B cell (primary cell): ENCODE data around the gene PNPT1. TPM values are rescaled to one million over a fixed set of nuclear protein-coding genes. Genes with fewer than 3 reads are reported as not detected.

Source experiments
- ATAC-seq: fragments of 200-7000 bp; cut with Tn5 transposase; one replicate; pipeline ENCODE4 v1.10.0; 2021; ENCODE audit warnings: low read depth, mild to moderate bottlenecking, moderate number of reproducible peaks, moderate library complexity
- CTCF ChIA-PET: fragments of 350-600 bp; sonication (Branson Sonifier 250); formaldehyde crosslinking; loops from one replicate; lab custom pipeline; 2021; ENCODE audit warnings: antibody characterized with exemption, inconsistent platforms; lab: Charles Lee
- POLR2A ChIA-PET: fragments of 350-600 bp; sonication (Branson Sonifier 250); formaldehyde crosslinking; loops from one replicate; lab custom pipeline; 2021; ENCODE audit warnings: antibody characterized with exemption; lab: Charles Lee
- DNase-seq: peaks from one replicate; pipeline ENCODE4 v3.0.0; 2013
- H2AFZ ChIP-seq: 2 replicates; pipeline ENCODE4 v1.6.1; 2012; ENCODE audit warnings: mild to moderate bottlenecking, low read depth, low read length; ENCODE audit not compliant: insufficient read depth, poor library complexity, severe bottlenecking
- H3K27ac ChIP-seq, 2 donors: 1 replicate in 1 of 2; 2 replicates in 1 of 2; pipeline ENCODE4 v1.5.1; 2012 to 2013; ENCODE audit warnings: low read length in 2 of 2, mild to moderate bottlenecking in 2 of 2, moderate library complexity in 1 of 2
- H3K27me3 ChIP-seq, 4 experiments: fragments of 200-600 bp in 1 of 4; sonication (generic) in 1 of 4; replicated peaks in 1 of 4; 1 replicate in 2 of 4; 2 replicates in 2 of 4; pipeline versions ENCODE4 v1.6.1 to v1.7.0; 2013 to 2016; ENCODE audit warnings: low read length in 3 of 4, mild to moderate bottlenecking in 2 of 4, mixed read lengths in 1 of 4, moderate library complexity in 1 of 4; ENCODE audit not compliant: insufficient read depth in 4 of 4, control insufficient read depth in 3 of 4; ENCODE audit errors: control extremely low read depth in 1 of 4
- H3K36me3 ChIP-seq, 2 experiments: replicated peaks in 1 of 2; 1 replicate in 1 of 2; 2 replicates in 1 of 2; pipeline versions ENCODE4 v1.6.1 to v1.7.1; 2013; ENCODE audit warnings: low read length in 1 of 2; ENCODE audit not compliant: insufficient read depth in 2 of 2, control insufficient read depth in 1 of 2; ENCODE audit errors: control extremely low read depth in 1 of 2, extremely low read depth in 1 of 2
- H3K4me1 ChIP-seq, 2 donors: fragments of 200-600 bp in 1 of 2; sonication (generic) in 1 of 2; 1 replicate in 1 of 2; 2 replicates in 1 of 2; pipeline versions ENCODE4 v1.5.1 to v1.6.1; 2013 to 2017; ENCODE audit warnings: low read length in 2 of 2; ENCODE audit not compliant: control insufficient read depth in 2 of 2, insufficient read depth in 2 of 2
- H3K4me2 ChIP-seq: replicated peaks from 2 replicates; pipeline ENCODE3; 2012; ENCODE audit warnings: mild to moderate bottlenecking, low read depth, low read length; ENCODE audit not compliant: poor library complexity, severe bottlenecking
- H3K4me3 ChIP-seq, 5 experiments: fragments of 200-600 bp in 1 of 5; sonication (generic) in 1 of 5; 1 replicate in 3 of 5; 2 replicates in 2 of 5; pipeline versions ENCODE4 v1.5.1 to v1.7.0; 2011 to 2016; ENCODE audit warnings: low read length in 4 of 5, mild to moderate bottlenecking in 4 of 5, low read depth in 2 of 5, control low read depth in 1 of 5, moderate library complexity in 1 of 5; ENCODE audit not compliant: insufficient read depth in 1 of 5; ENCODE audit errors: control extremely low read depth in 1 of 5, extremely low read depth in 1 of 5
- H3K79me2 ChIP-seq: fragments of 200-600 bp; sonication (generic); one replicate; pipeline ENCODE4 v1.6.0; 2016; ENCODE audit warnings: low read length; ENCODE audit not compliant: control insufficient read depth, insufficient read depth
- H3K9ac ChIP-seq: fragments of 200-600 bp; sonication (generic); 2 replicates; pipeline ENCODE4 v1.6.1; 2017; ENCODE audit warnings: mild to moderate bottlenecking, low read length, moderate library complexity
- H3K9me3 ChIP-seq, 3 donors: one replicate each; pipeline versions ENCODE4 v1.6.1 to v1.7.1; 2013; ENCODE audit warnings: low read length in 2 of 3; ENCODE audit not compliant: control insufficient read depth in 2 of 3, insufficient read depth in 1 of 3; ENCODE audit errors: control extremely low read depth in 1 of 3
- H4K20me1 ChIP-seq: 2 replicates; pipeline ENCODE4 v1.6.0; 2012; ENCODE audit warnings: mild to moderate bottlenecking, low read length; ENCODE audit not compliant: insufficient read depth, control insufficient read depth, poor library complexity, severe bottlenecking
- H3K27ac Mint-ChIP-seq: one replicate; pipeline ENCODE4 v1.8.0; 2021; ENCODE audit warnings: mixed read lengths
- H3K27me3 Mint-ChIP-seq: one replicate; pipeline ENCODE4 v1.8.0; 2021; ENCODE audit warnings: mixed read lengths
- H3K4me1 Mint-ChIP-seq: one replicate; pipeline ENCODE4 v1.8.0; 2021; ENCODE audit warnings: mixed read lengths
- H3K4me3 Mint-ChIP-seq: one replicate; pipeline ENCODE4 v1.8.0; 2021; ENCODE audit warnings: mixed read lengths
- H3K9me3 Mint-ChIP-seq: one replicate; pipeline ENCODE4 v1.8.0; 2022; ENCODE audit warnings: mixed read lengths; ENCODE audit not compliant: insufficient read depth
- CTCF ChIP-seq: fragments of 200-600 bp; IDR thresholded peaks from one replicate; pipeline ENCODE4 v1.8.0; 2022; ENCODE audit warnings: antibody characterized with exemption, mild to moderate bottlenecking
- EZH2 ChIP-seq: IDR thresholded peaks from 2 replicates; pipeline ENCODE4 v1.6.1; 2012; ENCODE audit warnings: borderline replicate concordance, low read depth, mild to moderate bottlenecking, moderate library complexity, low read length; ENCODE audit not compliant: insufficient read depth, poor library complexity, severe bottlenecking
- WGBS: methylation state at CpG from one replicate; pipeline ENCODE4 v1.1.5; 2013; ENCODE audit warnings: missing lambda C conversion rate; ENCODE audit not compliant: insufficient coverage; 5-methylcytosine and 5-hydroxymethylcytosine counted together
- intact Hi-C: fragments of 100-400 bp; cut with micrococcal nuclease; formaldehyde crosslinking; loops from one replicate; pipeline ENCODE4 v1.10.0; 2022
- polyA plus RNA-seq: library from polyadenylated mRNA; depleted of rRNA; stranded (reverse); fragments of >200 nt; gene quantifications from 2 replicates; pipeline ENCODE4 v1.2.3, GENCODE V29; 2012
- total RNA-seq, 2 donors: library from RNA; stranded (reverse); fragments of 120-200 nt in 1 of 2; gene quantifications; 1 replicate in 1 of 2; 2 replicates in 1 of 2; pipeline versions ENCODE4 v1.2.3 to v1.2.4, GENCODE V29; 2013 to 2022

PNPT1 gene
- total and polyA plus RNA-seq, 2 donors (not counting 1 experiment from before 2014, with no cell fraction given): 7.8 to 23.1 TPM

GRCh38 chr2:55618275-55619055, 75.2 kb downstream of the PNPT1 start:
- Histone ChIP-seq H2AFZ (peak overlapping the region; percentile 71), H3K9ac (peak overlapping the region; percentile 92), H3K79me2 (peaks cover 95% of the 10 kb centered on the region), H3K36me3 (peaks cover 6 to 40% of the 10 kb centered on the region in 2 experiments), H3K27ac (peak overlapping the region; percentile 96 to 98), H3K4me3 (peak overlapping the region; percentile 76 to 97 (median 94)), H3K4me2 (peak overlapping the region; percentile 73), H3K27me3 (no peaks in the 10 kb centered on the region), H3K9me3 (no peaks in the 10 kb centered on the region), H4K20me1 (peaks cover 49% of the 10 kb centered on the region), H3K4me1 (peaks cover 43 to 56% of the 10 kb centered on the region in 2 donors)
- peaks cover 56% of the 10 kb centered on the region for H3K4me1 Mint-ChIP-seq
- ChIA-PET POLR2A (interaction anchor here (1.8 kb wide), 1 partner anchor 99 kb away, joined by 12 read pairs; the partner anchor contains the start of gene CFAP36), CTCF (interaction anchor here (0.6 to 0.9 kb wide), 2 partner anchors 19 to 431 kb away, joined by 3 read pairs; no protein-coding TSS in a partner anchor)
- intact Hi-C loops: loop anchor here (1.0 to 10.0 kb wide), 5 partner anchors 201 to 1831 kb away; partner anchors contain the start of genes CCDC88A, CLHC1, ERLEC1 and RPS27A
- WGBS: 0% methylated on average over 22 of the region's 32 CpGs
- no peak overlapping the region for H3K27ac Mint-ChIP-seq
- ATAC-seq: peak; percentile 9
- TF ChIP-seq CTCF (no peak), EZH2 (no peak)
- peak; percentile 72 for DNase-seq
- H3K9me3 Mint-ChIP-seq: no peaks in the 10 kb centered on the region
- no peak overlapping the region for H3K4me3 Mint-ChIP-seq
- no peaks in the 10 kb centered on the region for H3K27me3 Mint-ChIP-seq

GRCh38 chr2:55618025-55618274, 75.7 kb downstream of the PNPT1 start:
- Mint-ChIP-seq H3K4me1 (peaks cover 52% of the 10 kb centered on the region), H3K4me3 (no peak overlapping the region), H3K27ac (no peak overlapping the region), H3K27me3 (no peaks in the 10 kb centered on the region), H3K9me3 (no peaks in the 10 kb centered on the region)
- no peaks in the 10 kb centered on the region for H3K27me3 ChIP-seq
- CTCF ChIA-PET: interaction anchor here (0.9 kb wide), 1 partner anchor 20 kb away, joined by 3 read pairs; no protein-coding TSS in a partner anchor
- peaks cover 94% of the 10 kb centered on the region for H3K79me2 ChIP-seq
- peaks cover 6 to 39% of the 10 kb centered on the region in 2 experiments for H3K36me3 ChIP-seq
- DNase-seq (no peak), ATAC-seq (no peak)
- intact Hi-C loops: loop anchor here (1.0 to 10.0 kb wide), 5 partner anchors 201 to 1831 kb away; partner anchors contain the start of genes CCDC88A, CLHC1, ERLEC1 and RPS27A
- no peaks in the 10 kb centered on the region for H3K9me3 ChIP-seq
- peak overlapping the region; percentile 73 for H3K4me2 ChIP-seq
- peak overlapping the region; percentile 96 to 98 for H3K27ac ChIP-seq
- H2AFZ ChIP-seq: peak overlapping the region; percentile 71
- TF ChIP-seq CTCF (no peak), EZH2 (no peak)
- peaks cover 44% of the 10 kb centered on the region for H4K20me1 ChIP-seq
- peaks cover 42 to 51% of the 10 kb centered on the region in 2 donors for H3K4me1 ChIP-seq
- WGBS: 0% methylated on average over 10 of the region's 10 CpGs
- H3K4me3 ChIP-seq: peak overlapping the region; percentile 76 to 97 (median 94)
- H3K9ac ChIP-seq: peak overlapping the region; percentile 92
- POLR2A ChIA-PET: interaction anchor here (1.8 kb wide), 1 partner anchor 99 kb away, joined by 12 read pairs; the partner anchor contains the start of gene CFAP36
